WERI-Rb-1 (cell line): ENCODE measurements around the gene MYBPC2.
A peak's percentile ranks its signal among the peaks of the same experiment; 100 is the strongest.

Source experiments
- DNase-seq: peaks from one replicate; pipeline ENCODE4 v3.0.0-alpha.2; 2020
- H3K27ac ChIP-seq: fragments of 250-450 bp; sonication (Bioruptor Pico); 2 replicates; pipeline ENCODE4 v1.5.1; 2020; ENCODE audit warnings: mild to moderate bottlenecking, moderate library complexity
- H3K27me3 ChIP-seq: fragments of 250-450 bp; sonication (Bioruptor Pico); 2 replicates; pipeline ENCODE4 v1.5.1; 2021; ENCODE audit warnings: mild to moderate bottlenecking, low read depth, moderate library complexity; ENCODE audit not compliant: insufficient read depth, severe bottlenecking
- H3K36me3 ChIP-seq: fragments of 250-450 bp; sonication (Bioruptor Pico); 2 replicates; pipeline ENCODE4 v1.5.1; 2020; ENCODE audit warnings: mild to moderate bottlenecking, moderate library complexity
- H3K4me3 ChIP-seq: 2 replicates; pipeline ENCODE4 v1.5.1; 2011; ENCODE audit warnings: low read depth, mild to moderate bottlenecking, control low read depth, low read length
- H3K9me3 ChIP-seq: fragments of 250-450 bp; sonication (Bioruptor Pico); 2 replicates; pipeline ENCODE4 v1.5.1; 2021; ENCODE audit warnings: mild to moderate bottlenecking, moderate library complexity; ENCODE audit not compliant: severe bottlenecking
- CTCF ChIP-seq: IDR thresholded peaks from 2 replicates; pipeline ENCODE4 v1.5.1; 2011; ENCODE audit warnings: low read depth, mild to moderate bottlenecking, control low read depth, inconsistent platforms, low read length

MYBPC2 gene

GRCh38 chr19:50413531-50413930 is 19.2 kb upstream of the MYBPC2 start:
- H3K36me3 ChIP-seq: peaks cover 47% of the 10 kb centered on the region
- TF ChIP-seq CTCF: no peak
- no peaks in the 10 kb centered on the region for H3K27me3 ChIP-seq
- H3K9me3 ChIP-seq: no peaks in the 10 kb centered on the region
- no peak overlapping the region for H3K4me3 ChIP-seq
- no peak overlapping the region for H3K27ac ChIP-seq
- no peak for DNase-seq

- H3K36me3 ChIP-seq: peaks cover 38% of the 10 kb centered on the region
- no peak overlapping the region for H3K27ac ChIP-seq
- DNase-seq: peak; percentile 87
- no peaks in the 10 kb centered on the region for H3K9me3 ChIP-seq
- H3K27me3 ChIP-seq: no peaks in the 10 kb centered on the region
- peak; percentile 92 for TF ChIP-seq CTCF
- H3K4me3 ChIP-seq: no peak overlapping the region
Observed at GRCh38 chr19:50414864-50415660, 17.6 kb upstream of the MYBPC2 start.

GRCh38 chr19:50415661-50416033 is 17.0 kb upstream of the MYBPC2 start:
- TF ChIP-seq CTCF: no peak
- H3K36me3 ChIP-seq: peaks cover 33% of the 10 kb centered on the region
- no peak for DNase-seq

GRCh38 chr19:50416034-50416977 is 16.4 kb upstream of the MYBPC2 start:
- Histone ChIP-seq H3K9me3 (no peaks in the 10 kb centered on the region), H3K36me3 (peaks cover 28% of the 10 kb centered on the region), H3K4me3 (no peak overlapping the region), H3K27me3 (no peaks in the 10 kb centered on the region), H3K27ac (no peak overlapping the region)
- TF ChIP-seq CTCF: no peak
- DNase-seq: no peak

More at GRCh38 chr19:50415661-50416033, 17.0 kb upstream of the MYBPC2 start:
- H3K27me3 ChIP-seq: no peaks in the 10 kb centered on the region
- H3K4me3 ChIP-seq: no peak overlapping the region
- H3K9me3 ChIP-seq: no peaks in the 10 kb centered on the region
- H3K27ac ChIP-seq: no peak overlapping the region

- TF ChIP-seq CTCF: no peak
- H3K9me3 ChIP-seq: no peaks in the 10 kb centered on the region
- no peak for DNase-seq
- H3K27me3 ChIP-seq: no peaks in the 10 kb centered on the region
- no peak overlapping the region for H3K27ac ChIP-seq
- H3K36me3 ChIP-seq: peaks cover 23% of the 10 kb centered on the region
- no peak overlapping the region for H3K4me3 ChIP-seq
Observed at GRCh38 chr19:50417111-50418081, 15.3 kb upstream of the MYBPC2 start.
